GM12878 (cell line): ENCODE data around the gene DNAJC5. TPM values are rescaled to one million over a fixed set of nuclear protein-coding genes. Genes with fewer than 3 reads are reported as not detected.

Experiments
- ASH2L ChIP-seq: fragments of 300-600, 200-600 bp; sonication (generic); IDR thresholded peaks from 2 replicates; pipeline ENCODE4 v1.6.1; 2017; ENCODE audit warnings: low read depth, mild to moderate bottlenecking, borderline replicate concordance
- ATF7 ChIP-seq: fragments of 450-650 bp; IDR thresholded peaks from 2 replicates; pipeline ENCODE4 v1.6.1; 2016; ENCODE audit warnings: low read depth, mild to moderate bottlenecking
- BACH1 ChIP-seq: fragments of 450-650 bp; IDR thresholded peaks from 2 replicates; pipeline ENCODE4 v1.6.1; 2017; ENCODE audit warnings: mild to moderate bottlenecking, borderline replicate concordance
- CBX3 ChIP-seq: fragments of 200-600 bp; sonication (generic); IDR thresholded peaks from 2 replicates; pipeline ENCODE4 v1.6.1; 2016; ENCODE audit warnings: low read depth, borderline replicate concordance
- CREM ChIP-seq: IDR thresholded peaks from 2 replicates; pipeline ENCODE4 v1.6.1; 2014; ENCODE audit warnings: antibody characterized with exemption, low read depth
- EP300 ChIP-seq, 2 experiments: fragments of 150-350 bp in 1 of 2; IDR thresholded peaks; 2 replicates each; pipeline ENCODE4 v1.6.1; 2011 to 2012; ENCODE audit warnings: low read depth in 2 of 2, low read length in 2 of 2, borderline replicate concordance in 1 of 2, improper control_type of control experiment in 1 of 2, inconsistent platforms in 1 of 2; ENCODE audit not compliant: control insufficient read depth in 1 of 2
- HCFC1 ChIP-seq: fragments of 150-350 bp; IDR thresholded peaks from 2 replicates; pipeline ENCODE4 v1.6.1; 2014; ENCODE audit warnings: low read length
- HDGF ChIP-seq: fragments of 450-650 bp; IDR thresholded peaks from 2 replicates; pipeline ENCODE4 v1.6.1; 2016; ENCODE audit warnings: antibody characterized with exemption
- IRF4 ChIP-seq: IDR thresholded peaks from 2 replicates; pipeline ENCODE4 v1.6.1; 2011; ENCODE audit warnings: low read depth, low read length
- KDM1A ChIP-seq: fragments of 200-600 bp; sonication (generic); IDR thresholded peaks from 2 replicates; pipeline ENCODE4 v1.6.1; 2016; ENCODE audit warnings: borderline replicate concordance
- MAX ChIP-seq: IDR thresholded peaks from 2 replicates; pipeline ENCODE4 v1.6.1; 2012; ENCODE audit warnings: low read depth, low read length, improper control_type of control experiment
- MLLT1 ChIP-seq: fragments of 450-650 bp; IDR thresholded peaks from 2 replicates; pipeline ENCODE4 v1.6.1; 2016; ENCODE audit warnings: mild to moderate bottlenecking
- NFYB ChIP-seq: IDR thresholded peaks from 2 replicates; pipeline ENCODE4 v1.6.1; 2011; ENCODE audit warnings: low read depth, mild to moderate bottlenecking, low read length, improper control_type of control experiment, moderate library complexity; ENCODE audit not compliant: insufficient read depth
- NKRF ChIP-seq: fragments of 450-650 bp; conservative IDR thresholded peaks from 2 replicates; pipeline ENCODE4 v1.6.1; 2017; ENCODE audit warnings: mild to moderate bottlenecking, moderate library complexity
- PML ChIP-seq: IDR thresholded peaks from 2 replicates; pipeline ENCODE4 v1.6.1; 2012; ENCODE audit warnings: low read length, inconsistent platforms
- RELB ChIP-seq: fragments of 450-650 bp; IDR thresholded peaks from 2 replicates; pipeline ENCODE4 v1.6.1; 2017; ENCODE audit warnings: low read depth, mild to moderate bottlenecking, moderate library complexity
- SMAD1 ChIP-seq: fragments of 450-650 bp; IDR thresholded peaks from 2 replicates; pipeline ENCODE4 v1.6.1; 2018; ENCODE audit warnings: mild to moderate bottlenecking, low read depth; ENCODE audit not compliant: partially characterized antibody
- SMARCA5 ChIP-seq: fragments of 450-650 bp; IDR thresholded peaks from 2 replicates; pipeline ENCODE4 v1.6.1; 2017; ENCODE audit warnings: mild to moderate bottlenecking
- SPI1 ChIP-seq: IDR thresholded peaks from 2 replicates; pipeline ENCODE4 v1.6.1; 2011; ENCODE audit warnings: low read depth, mild to moderate bottlenecking, low read length, moderate library complexity, borderline replicate concordance; ENCODE audit not compliant: insufficient read depth
- STAT3 ChIP-seq: IDR thresholded peaks from 2 replicates; pipeline ENCODE4 v1.6.1; 2011; ENCODE audit warnings: low read depth, low read length, improper control_type of control experiment
- TCF7 ChIP-seq: IDR thresholded peaks from 2 replicates; pipeline ENCODE4 v1.6.1; 2014; ENCODE audit warnings: antibody characterized with exemption, borderline replicate concordance
- YY1 ChIP-seq: IDR thresholded peaks from 2 replicates; pipeline ENCODE4 v1.6.1; 2011; ENCODE audit warnings: low read depth, mild to moderate bottlenecking, low read length
- ZBTB33 ChIP-seq: fragments of 450-650 bp; IDR thresholded peaks from 2 replicates; pipeline ENCODE4 v1.6.1; 2017; ENCODE audit warnings: mild to moderate bottlenecking
- ZNF24 ChIP-seq: fragments of 450-650 bp; IDR thresholded peaks from 2 replicates; pipeline ENCODE4 v1.6.1; 2017; ENCODE audit warnings: antibody characterized with exemption, mild to moderate bottlenecking
- ZNF274 ChIP-seq: IDR thresholded peaks from one replicate; pipeline ENCODE4 v1.8.0; 2011; ENCODE audit not compliant: insufficient read length, insufficient read depth
- ZNF622 ChIP-seq: fragments of 450-650 bp; IDR thresholded peaks from 2 replicates; pipeline ENCODE4 v1.6.1; 2017; ENCODE audit warnings: mild to moderate bottlenecking, inconsistent platforms
- polyA plus RNA-seq, 11 experiments: library from polyadenylated mRNA; depleted of rRNA in 4 of 11; unstranded in 6 of 11; stranded (reverse) in 5 of 11; fragments of >200 nt; fragmentation: Nextera tagmentation in 4 of 11; fragmentation: Illumina TruSeq in 1 of 11; extraction: Ambion mirVana in 4 of 11; extraction: Trizol in 1 of 11; gene quantifications; 1 replicate in 1 of 11; 2 replicates in 10 of 11; pipeline versions ENCODE4 v1.2.1 to v1.2.3, GENCODE V29; 2011 to 2016; ENCODE audit warnings: inconsistent platforms in 2 of 11, missing spikeins in 2 of 11, low read depth in 1 of 11
- total RNA-seq, 4 experiments: library from RNA; depleted of rRNA in 3 of 4; stranded (reverse); fragments of >200 nt in 3 of 4; fragmentation: Illumina TruSeq in 1 of 4; extraction: Trizol in 1 of 4; gene quantifications; 2 replicates each; pipeline versions ENCODE4 v1.2.1 to v1.2.3, GENCODE V29; 2013 to 2021

The DNAJC5 gene
- total and polyA plus RNA-seq, 10 of the 15 experiments (the other 5 are each of a cell fraction or from before 2014, with no cell fraction given) = 0.69 to 36.8 (median 17.0) TPM

- no peak for TF ChIP-seq EP300 (IDR thresholded peaks at IDR 0.05; ENCODE audit: borderline replicate concordance in 1 of 2, control insufficient read depth in 1 of 2, low read depth in 2 of 2, low read length in 2 of 2)
- TF ChIP-seq SMARCA5 = peak; percentile 52; the same call in 1 of the 2 replicates
- TF ChIP-seq BACH1 = no peak
- no peak for TF ChIP-seq STAT3
- TF ChIP-seq ZNF622 = no peak
- TF ChIP-seq ZBTB33 = no peak
- TF ChIP-seq TCF7 = no peak
- no peak for TF ChIP-seq CBX3
- no peak for TF ChIP-seq ZNF24
- no peak for TF ChIP-seq RELB
- TF ChIP-seq MAX = no peak
- TF ChIP-seq KDM1A = no peak
- TF ChIP-seq ZNF274 = no peak
- TF ChIP-seq CREM = no peak
- TF ChIP-seq ASH2L = no peak
- no peak for TF ChIP-seq NFYB
- TF ChIP-seq PML = no peak
- no peak for TF ChIP-seq ATF7
- TF ChIP-seq SMAD1 = no peak
- no peak for TF ChIP-seq SPI1
- TF ChIP-seq MLLT1 = peak; percentile 70
- TF ChIP-seq YY1 = no peak
- no peak for TF ChIP-seq IRF4
- TF ChIP-seq HCFC1 = no peak
- no peak for TF ChIP-seq HDGF
- TF ChIP-seq NKRF = 0 out of 2 replicates have a peak, but pooled peaks have one; percentile 4
Observed at GRCh38 chr20:63980317-63980805, 85.4 kb downstream of the DNAJC5 start (continued).
